Tibial nerve (tissue), 4 donors: ENCODE data around the gene SMIM14. TPM values are rescaled to one million over a fixed set of nuclear protein-coding genes. Genes with fewer than 3 reads are reported as not detected.

Experiments
- DNase-seq, 2 donors: peaks; one replicate each; pipeline ENCODE4 v3.0.0-alpha.2; 2019; ENCODE audit warnings: low spot score in 2 of 2
- H3K27ac ChIP-seq, 4 donors: fragments of 200-600 bp; sonication (generic) in 3 of 4; one replicate each; pipeline ENCODE4 v1.5.1; 2017 to 2019; ENCODE audit warnings: mild to moderate bottlenecking in 1 of 4
- H3K27me3 ChIP-seq, 2 donors: fragments of 200-600 bp; sonication (generic) in 1 of 2; one replicate each; pipeline versions ENCODE4 v1.5.1 to v1.6.0; 2017 to 2019
- H3K36me3 ChIP-seq, 3 donors: fragments of 200-600 bp; sonication (generic); one replicate each; pipeline ENCODE4 v1.5.1; 2018 to 2019
- H3K4me1 ChIP-seq, 4 donors: fragments of 200-600 bp; sonication (generic) in 3 of 4; one replicate each; pipeline ENCODE4 v1.5.1; 2017 to 2019
- H3K4me3 ChIP-seq, 4 donors: fragments of 200-600 bp; sonication (generic) in 3 of 4; one replicate each; pipeline ENCODE4 v1.5.1; 2017 to 2019; ENCODE audit warnings: mild to moderate bottlenecking in 1 of 4, moderate library complexity in 1 of 4
- H3K9me3 ChIP-seq, 4 donors: fragments of 200-600 bp; sonication (generic) in 3 of 4; one replicate each; pipeline ENCODE4 v1.5.1; 2017 to 2019
- CTCF ChIP-seq, 5 experiments: fragments of 200-600 bp in 3 of 5; fragments of 450-650 bp in 2 of 5; sonication (generic) in 3 of 5; IDR thresholded peaks; one replicate each; pipeline ENCODE4 v1.5.1; 2016 to 2019; ENCODE audit warnings: antibody characterized with exemption in 5 of 5, mild to moderate bottlenecking in 3 of 5, moderate library complexity in 2 of 5
- EP300 ChIP-seq, 2 donors: sonication (generic); formaldehyde crosslinking; IDR thresholded peaks; one replicate each; pipeline ENCODE4 v1.6.1; 2017; ENCODE audit warnings: antibody characterized with exemption in 2 of 2, mild to moderate bottlenecking in 1 of 2
- POLR2A ChIP-seq, 2 donors: fragments of 450-650 bp; IDR thresholded peaks; one replicate each; pipeline ENCODE4 v1.6.1; 2017; ENCODE audit warnings: antibody characterized with exemption in 2 of 2, mild to moderate bottlenecking in 2 of 2, moderate library complexity in 2 of 2
- WGBS, 2 donors: methylation state at CpG; one replicate each; pipeline ENCODE4 v1.1.5; 2018; 5-methylcytosine and 5-hydroxymethylcytosine counted together
- total RNA-seq, 4 donors: library from RNA; depleted of rRNA; stranded (reverse); fragments of >200 nt; gene quantifications; one replicate each; pipeline ENCODE4 v1.1.0, GENCODE V29; 2016

Gene SMIM14
- total RNA-seq, 4 donors from 2014 or later: 26.7 to 42.6 (median 36.2) TPM

GRCh38 chr4:39591290-39591689 lies 47.4 kb downstream of the SMIM14 start:
- H3K36me3 ChIP-seq: peaks cover 0 to 33% (median 0%) of the 10 kb centered on the region in 3 donors
- DNase-seq: no peak
- H3K4me3 ChIP-seq: no peak overlapping the region
- H3K4me1 ChIP-seq: no peaks in the 10 kb centered on the region
- H3K9me3 ChIP-seq: no peaks in the 10 kb centered on the region
- no peak overlapping the region for H3K27ac ChIP-seq
- no peaks in the 10 kb centered on the region for H3K27me3 ChIP-seq
- TF ChIP-seq POLR2A (IDR thresholded peaks at IDR 0.05) (no peak), CTCF (IDR thresholded peaks at IDR 0.05) (no peak), EP300 (IDR thresholded peaks at IDR 0.05) (no peak)
- 89 to 91% methylated on average over 5 of the region's 5 CpGs for WGBS, 2 donors

- H3K36me3 ChIP-seq: peaks cover 0 to 42% (median 0%) of the 10 kb centered on the region in 3 donors
- H3K27ac ChIP-seq: no peak overlapping the region
- H3K27me3 ChIP-seq: no peaks in the 10 kb centered on the region
- no peaks in the 10 kb centered on the region for H3K9me3 ChIP-seq
- WGBS, 2 donors: 74 to 79% methylated on average over 3 of the region's 3 CpGs
- TF ChIP-seq POLR2A (IDR thresholded peaks at IDR 0.05) (no peak), EP300 (IDR thresholded peaks at IDR 0.05) (no peak), CTCF (IDR thresholded peaks at IDR 0.05) (no peak)
- no peak for DNase-seq
- H3K4me3 ChIP-seq: no peak overlapping the region
- no peaks in the 10 kb centered on the region for H3K4me1 ChIP-seq
These were observed 50.8 kb downstream of the SMIM14 start for GRCh38 chr4:39587881-39588280.

GRCh38 chr4:39574946-39575345 lies 63.7 kb downstream of the SMIM14 start:
- H3K27me3 ChIP-seq: no peaks in the 10 kb centered on the region
- no peak overlapping the region for H3K27ac ChIP-seq
- no peaks in the 10 kb centered on the region for H3K4me1 ChIP-seq
- WGBS, 2 donors: 89 to 95% methylated on average over 5 of the region's 5 CpGs
- TF ChIP-seq POLR2A (IDR thresholded peaks at IDR 0.05) (no peak), EP300 (IDR thresholded peaks at IDR 0.05) (no peak), CTCF (IDR thresholded peaks at IDR 0.05) (no peak)
- peaks cover 0 to 29% (median 0%) of the 10 kb centered on the region in 3 donors for H3K36me3 ChIP-seq
- H3K4me3 ChIP-seq: no peak overlapping the region
- no peaks in the 10 kb centered on the region for H3K9me3 ChIP-seq
- no peak for DNase-seq

- Histone ChIP-seq H3K36me3 (peaks cover 0 to 19% (median 0%) of the 10 kb centered on the region in 3 donors), H3K27ac (no peak overlapping the region), H3K4me1 (peaks cover 0 to 7% (median 0%) of the 10 kb centered on the region in 4 donors), H3K9me3 (no peaks in the 10 kb centered on the region), H3K27me3 (no peaks in the 10 kb centered on the region), H3K4me3 (no peak overlapping the region)
- DNase-seq: no peak
- no peak for TF ChIP-seq EP300 (IDR thresholded peaks at IDR 0.05)
- no peak for TF ChIP-seq CTCF (IDR thresholded peaks at IDR 0.05)
- no peak for TF ChIP-seq POLR2A (IDR thresholded peaks at IDR 0.05)
- WGBS, 2 donors: 84 to 96% methylated on average over 6 of the region's 6 CpGs
These were observed 67.2 kb downstream of the SMIM14 start for GRCh38 chr4:39571504-39571903.

- TF ChIP-seq CTCF (IDR thresholded peaks at IDR 0.05) (no peak), POLR2A (IDR thresholded peaks at IDR 0.05) (no peak), EP300 (IDR thresholded peaks at IDR 0.05) (no peak)
- Histone ChIP-seq H3K4me1 (peaks cover 0 to 7% (median 0%) of the 10 kb centered on the region in 4 donors), H3K27me3 (no peaks in the 10 kb centered on the region), H3K36me3 (peaks cover 0 to 19% (median 0%) of the 10 kb centered on the region in 3 donors), H3K9me3 (no peaks in the 10 kb centered on the region), H3K27ac (no peak overlapping the region), H3K4me3 (no peak overlapping the region)
- DNase-seq: no peak
- WGBS, 2 donors: 98 to 99% methylated on average over 4 of the region's 4 CpGs
These were observed 67.6 kb downstream of the SMIM14 start for GRCh38 chr4:39571054-39571453.
